Endodermal cell (in vitro differentiated cells): ENCODE measurements around the gene IGSF3. TPM values are rescaled to one million over a fixed set of nuclear protein-coding genes. Genes with fewer than 3 reads are reported as not detected.

Experiments used
- DNase-seq: peaks from one replicate; pipeline ENCODE4 v3.0.0-alpha.2; 2017
- H3K27ac ChIP-seq: 2 replicates; pipeline ENCODE4 v1.5.1; 2013; ENCODE audit warnings: mild to moderate bottlenecking, low read depth, low read length, moderate library complexity
- H3K27me3 ChIP-seq: 2 replicates; pipeline ENCODE4 v1.6.1; 2013; ENCODE audit warnings: mild to moderate bottlenecking, low read length, moderate library complexity; ENCODE audit not compliant: insufficient read depth, control insufficient read depth, poor library complexity, severe bottlenecking
- H3K36me3 ChIP-seq: 2 replicates; pipeline ENCODE4 v1.7.0; 2013; ENCODE audit warnings: mild to moderate bottlenecking, low read length, moderate library complexity; ENCODE audit not compliant: control insufficient read depth, insufficient read depth
- H3K4me1 ChIP-seq: one replicate; pipeline ENCODE4 v1.7.0; 2013; ENCODE audit warnings: low read length; ENCODE audit not compliant: control insufficient read depth, insufficient read depth
- H3K4me3 ChIP-seq: 2 replicates; pipeline ENCODE4 v1.5.1; 2013; ENCODE audit warnings: mild to moderate bottlenecking, low read length, moderate library complexity
- H3K9ac ChIP-seq: 2 replicates; pipeline ENCODE4 v1.6.1; 2013; ENCODE audit warnings: mild to moderate bottlenecking, low read length, moderate library complexity; ENCODE audit not compliant: poor library complexity, severe bottlenecking; ENCODE audit errors: extremely low read depth
- H3K9me3 ChIP-seq: 2 replicates; pipeline ENCODE4 v1.6.1; 2013; ENCODE audit warnings: mild to moderate bottlenecking, low read length, moderate library complexity; ENCODE audit not compliant: control insufficient read depth
- H3K27ac Mint-ChIP-seq: 2 replicates; pipeline ENCODE4 v1.8.0; 2020; ENCODE audit warnings: mixed read lengths
- H3K27me3 Mint-ChIP-seq: 2 replicates; pipeline ENCODE4 v1.8.0; 2021; ENCODE audit warnings: mild to moderate bottlenecking, mixed read lengths; ENCODE audit not compliant: insufficient read depth
- H3K36me3 Mint-ChIP-seq: 2 replicates; pipeline ENCODE4 v1.8.0; 2020; ENCODE audit warnings: low read depth, mixed read lengths
- H3K4me1 Mint-ChIP-seq: 2 replicates; pipeline ENCODE4 v1.8.0; 2020; ENCODE audit warnings: mixed read lengths
- H3K4me3 Mint-ChIP-seq: 2 replicates; pipeline ENCODE4 v1.8.0; 2020; ENCODE audit warnings: mild to moderate bottlenecking, moderate library complexity, mixed read lengths
- H3K9me3 Mint-ChIP-seq: 2 replicates; pipeline ENCODE4 v1.8.0; 2020; ENCODE audit warnings: mild to moderate bottlenecking, mixed read lengths
- WGBS, 2 experiments: methylation state at CpG; one replicate each; pipeline versions ENCODE4 v1.1.5 to v1.1.7; 2013; ENCODE audit warnings: missing lambda C conversion rate in 2 of 2, mixed read lengths in 1 of 2; ENCODE audit not compliant: insufficient coverage in 1 of 2, insufficient read length in 1 of 2; 5-methylcytosine and 5-hydroxymethylcytosine counted together
- total RNA-seq, 2 donors: library from RNA; stranded (reverse); fragmentation: NEBNext Ultra II Directional in 1 of 2; extraction: Animal tissue kit (Norgen Biotek cat#: 25700) in 1 of 2; gene quantifications; 2 replicates in 1 of 2; 3 replicates in 1 of 2; pipeline ENCODE4 v1.2.1, GENCODE V29; 2021
- TF ChIP-seq, protein P1 (sequence below): fragments of 200-600 bp; sonication (generic); conservative IDR thresholded peaks from 2 replicates; pipeline ENCODE4 v1.5.0; 2021; ENCODE audit warnings: antibody characterized with exemption, mild to moderate bottlenecking

Gene IGSF3
- total RNA-seq, 2 donors from 2014 or later: 35.0 to 36.7 TPM

DNA sequence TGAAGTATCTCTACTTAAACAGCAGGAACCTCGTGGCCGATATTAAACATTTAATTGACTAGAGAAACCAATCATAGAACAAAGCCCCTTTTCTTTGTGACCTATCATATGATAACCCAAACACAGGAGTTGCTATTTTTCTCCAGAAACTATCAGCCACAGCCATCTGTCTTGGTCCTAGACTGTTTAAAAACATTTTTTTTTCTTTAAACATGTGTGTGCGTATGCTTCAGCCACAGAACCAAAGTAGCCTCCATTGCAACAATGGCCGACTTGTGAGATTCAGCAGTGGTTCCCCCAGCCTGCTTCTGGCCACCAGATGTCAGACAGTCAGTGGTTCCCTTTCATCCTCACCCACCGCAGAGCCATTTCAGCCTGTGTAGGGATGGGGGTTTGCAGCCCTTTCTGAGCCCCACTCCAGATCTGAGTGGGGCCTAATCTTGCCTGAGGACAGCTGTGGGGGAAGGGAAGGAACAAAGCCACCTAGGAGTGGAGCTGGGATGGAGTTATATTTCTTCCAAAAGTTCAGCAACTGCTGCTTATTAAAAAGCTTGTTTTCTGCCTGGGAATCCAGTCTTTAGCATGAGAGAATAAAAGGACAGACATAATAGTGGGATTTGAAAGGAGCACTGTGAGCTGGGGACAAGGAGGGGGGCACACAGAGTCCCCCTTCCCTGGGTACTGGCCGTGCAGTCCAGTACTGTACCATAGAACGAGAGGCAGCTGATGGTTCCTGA, 11.7 kb upstream of the IGSF3 start:
- H3K36me3 Mint-ChIP-seq: no peaks in the 10 kb centered on the region
- Histone ChIP-seq H3K4me3 (no peak overlapping the region), H3K9ac (no peak overlapping the region), H3K36me3 (no peaks in the 10 kb centered on the region), H3K27ac (peak overlapping the region; percentile 10), H3K4me1 (no peaks in the 10 kb centered on the region), H3K9me3 (no peaks in the 10 kb centered on the region), H3K27me3 (no peaks in the 10 kb centered on the region)
- TF ChIP-seq, protein P1, sequence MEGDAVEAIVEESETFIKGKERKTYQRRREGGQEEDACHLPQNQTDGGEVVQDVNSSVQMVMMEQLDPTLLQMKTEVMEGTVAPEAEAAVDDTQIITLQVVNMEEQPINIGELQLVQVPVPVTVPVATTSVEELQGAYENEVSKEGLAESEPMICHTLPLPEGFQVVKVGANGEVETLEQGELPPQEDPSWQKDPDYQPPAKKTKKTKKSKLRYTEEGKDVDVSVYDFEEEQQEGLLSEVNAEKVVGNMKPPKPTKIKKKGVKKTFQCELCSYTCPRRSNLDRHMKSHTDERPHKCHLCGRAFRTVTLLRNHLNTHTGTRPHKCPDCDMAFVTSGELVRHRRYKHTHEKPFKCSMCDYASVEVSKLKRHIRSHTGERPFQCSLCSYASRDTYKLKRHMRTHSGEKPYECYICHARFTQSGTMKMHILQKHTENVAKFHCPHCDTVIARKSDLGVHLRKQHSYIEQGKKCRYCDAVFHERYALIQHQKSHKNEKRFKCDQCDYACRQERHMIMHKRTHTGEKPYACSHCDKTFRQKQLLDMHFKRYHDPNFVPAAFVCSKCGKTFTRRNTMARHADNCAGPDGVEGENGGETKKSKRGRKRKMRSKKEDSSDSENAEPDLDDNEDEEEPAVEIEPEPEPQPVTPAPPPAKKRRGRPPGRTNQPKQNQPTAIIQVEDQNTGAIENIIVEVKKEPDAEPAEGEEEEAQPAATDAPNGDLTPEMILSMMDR: peak; percentile 51
- H3K9me3 Mint-ChIP-seq: no peaks in the 10 kb centered on the region
- no peaks in the 10 kb centered on the region for H3K4me1 Mint-ChIP-seq
- no peaks in the 10 kb centered on the region for H3K27me3 Mint-ChIP-seq
- no peak overlapping the region for H3K27ac Mint-ChIP-seq
- 89 to 92% methylated on average over 5 to 6 of the region's 7 CpGs for WGBS, 2 experiments
- peak; percentile 56 for DNase-seq
- no peak overlapping the region for H3K4me3 Mint-ChIP-seq

DNA sequence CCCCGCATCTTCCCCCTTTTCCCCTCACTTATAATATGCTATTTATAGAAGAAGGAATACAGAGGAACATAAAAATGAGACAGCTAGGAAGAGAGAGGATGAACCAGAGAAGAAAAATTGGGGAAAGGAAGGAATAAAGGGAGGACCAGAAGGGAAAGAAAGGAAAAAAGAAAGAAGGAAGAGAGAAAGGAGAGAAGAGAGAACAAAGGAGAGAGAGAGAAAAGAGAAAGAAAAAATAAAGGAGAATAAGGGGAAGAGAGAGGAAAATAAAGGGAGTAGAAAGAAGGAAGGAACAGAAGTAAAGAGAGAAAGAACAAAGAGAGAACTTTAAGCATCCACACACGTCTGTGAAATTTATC, 11.2 kb upstream of the IGSF3 start:
- Mint-ChIP-seq H3K27ac (no peak overlapping the region), H3K27me3 (peaks cover 1% of the 10 kb centered on the region), H3K4me3 (no peak overlapping the region), H3K9me3 (no peaks in the 10 kb centered on the region), H3K36me3 (no peaks in the 10 kb centered on the region), H3K4me1 (no peaks in the 10 kb centered on the region)
- TF ChIP-seq, protein P1: no peak
- Histone ChIP-seq H3K27ac (no peak overlapping the region), H3K36me3 (no peaks in the 10 kb centered on the region), H3K4me1 (no peaks in the 10 kb centered on the region), H3K4me3 (no peak overlapping the region), H3K27me3 (no peaks in the 10 kb centered on the region), H3K9me3 (no peaks in the 10 kb centered on the region), H3K9ac (no peak overlapping the region)
- no peak for DNase-seq
- WGBS, 2 experiments: 78 to 80% methylated on average over 1 of the region's 2 CpGs

GRCh38 chr1:116677474-116678062, 10.0 kb upstream of the IGSF3 start:
- 87 to 92% methylated on average over 2 of the region's 2 CpGs for WGBS, 2 experiments
- Histone ChIP-seq H3K27me3 (no peaks in the 10 kb centered on the region), H3K36me3 (no peaks in the 10 kb centered on the region), H3K9ac (no peak overlapping the region), H3K27ac (no peak overlapping the region), H3K4me1 (no peaks in the 10 kb centered on the region), H3K4me3 (no peak overlapping the region), H3K9me3 (no peaks in the 10 kb centered on the region)
- DNase-seq: no peak
- Mint-ChIP-seq H3K9me3 (no peaks in the 10 kb centered on the region), H3K4me3 (no peak overlapping the region), H3K4me1 (peaks cover 2% of the 10 kb centered on the region), H3K27ac (no peak overlapping the region), H3K27me3 (peaks cover 5% of the 10 kb centered on the region), H3K36me3 (no peaks in the 10 kb centered on the region)
- TF ChIP-seq, protein P1: no peak
